ENCODE results near the gene RIC3. TPM values are rescaled to one million over a fixed set of nuclear protein-coding genes. Genes with fewer than 3 reads are reported as not detected.

RIC3 gene
- total RNA-seq, 1 experiment from 2014 or later = not detected

- TF ChIP-seq, protein P1, sequence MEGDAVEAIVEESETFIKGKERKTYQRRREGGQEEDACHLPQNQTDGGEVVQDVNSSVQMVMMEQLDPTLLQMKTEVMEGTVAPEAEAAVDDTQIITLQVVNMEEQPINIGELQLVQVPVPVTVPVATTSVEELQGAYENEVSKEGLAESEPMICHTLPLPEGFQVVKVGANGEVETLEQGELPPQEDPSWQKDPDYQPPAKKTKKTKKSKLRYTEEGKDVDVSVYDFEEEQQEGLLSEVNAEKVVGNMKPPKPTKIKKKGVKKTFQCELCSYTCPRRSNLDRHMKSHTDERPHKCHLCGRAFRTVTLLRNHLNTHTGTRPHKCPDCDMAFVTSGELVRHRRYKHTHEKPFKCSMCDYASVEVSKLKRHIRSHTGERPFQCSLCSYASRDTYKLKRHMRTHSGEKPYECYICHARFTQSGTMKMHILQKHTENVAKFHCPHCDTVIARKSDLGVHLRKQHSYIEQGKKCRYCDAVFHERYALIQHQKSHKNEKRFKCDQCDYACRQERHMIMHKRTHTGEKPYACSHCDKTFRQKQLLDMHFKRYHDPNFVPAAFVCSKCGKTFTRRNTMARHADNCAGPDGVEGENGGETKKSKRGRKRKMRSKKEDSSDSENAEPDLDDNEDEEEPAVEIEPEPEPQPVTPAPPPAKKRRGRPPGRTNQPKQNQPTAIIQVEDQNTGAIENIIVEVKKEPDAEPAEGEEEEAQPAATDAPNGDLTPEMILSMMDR (IDR thresholded peaks at IDR 0.05 in 2 of 3, conservative IDR thresholded peaks at IDR 0.05 in 1 of 3; ENCODE audit: borderline replicate concordance in 1 of 3, insufficient read depth in 1 of 3, low read depth in 2 of 3, low read length in 2 of 3) = no peak
- no peak for TF ChIP-seq REST (IDR thresholded peaks at IDR 0.05; ENCODE audit: low read depth)
- TF ChIP-seq EZH2 (IDR thresholded peaks at IDR 0.05) = no peak
- TF ChIP-seq JUND (IDR thresholded peaks at IDR 0.05) = no peak
Observed at GRCh38 chr11:8095806-8096522, 72.9 kb downstream of the RIC3 start (continued).

DNA sequence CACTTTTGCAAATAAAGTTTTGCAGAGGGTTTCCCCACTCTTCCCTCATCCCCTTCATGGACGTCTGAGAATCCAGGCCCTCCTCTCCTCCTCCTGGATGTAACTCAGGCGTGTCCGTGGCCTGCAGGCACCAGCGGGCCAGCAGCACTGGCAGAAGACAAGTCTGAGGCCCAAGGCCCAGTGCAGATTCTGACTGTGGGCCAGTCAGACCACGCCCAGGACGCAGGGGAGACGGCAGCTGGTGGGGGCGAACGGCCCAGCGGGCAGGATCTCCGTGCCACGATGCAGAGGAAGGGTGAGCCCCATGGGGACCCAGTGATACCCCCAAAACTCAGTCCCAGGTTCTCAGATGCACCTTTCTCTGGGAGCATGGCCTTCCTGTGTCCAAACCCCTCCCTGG, 73.5 kb downstream of the RIC3 start:
- Histone ChIP-seq H3K4me2 (ENCODE audit: low read length) (no peak overlapping the region), H3K79me2 (ENCODE audit: insufficient read depth, low read length) (no peaks in the 10 kb centered on the region), H3K9ac (ENCODE audit: low read length) (no peak overlapping the region), H3K27ac (ENCODE audit: low read depth, low read length) (no peak overlapping the region), H3K36me3 (ENCODE audit: control insufficient read depth in 1 of 2, insufficient read depth in 2 of 2, low read length in 2 of 2) (no peaks in the 10 kb centered on the region), H2AFZ (ENCODE audit: low read depth, low read length, poor library complexity, severe bottlenecking) (no peak overlapping the region), H4K20me1 (ENCODE audit: insufficient read depth) (no peaks in the 10 kb centered on the region), H3K27me3 (ENCODE audit: insufficient read depth, low read length) (no peaks in the 10 kb centered on the region), H3K9me3 (ENCODE audit: control insufficient read depth in 1 of 2, insufficient read depth in 1 of 2, low read depth in 1 of 2, low read length in 2 of 2) (no peaks in the 10 kb centered on the region), H3K9me2 (ENCODE audit: insufficient read depth) (no peaks in the 10 kb centered on the region), H3K4me1 (ENCODE audit: control insufficient read depth in 1 of 2, insufficient read depth in 2 of 2, low read length in 2 of 2) (peaks cover 0 to 10% of the 10 kb centered on the region in 2 experiments; a peak in 2 of 4 replicates), H3K4me3 (replicated peaks in 1 of 2; ENCODE audit: low read depth in 1 of 2, low read length in 2 of 2) (no peak overlapping the region)
- CTCF ChIA-PET = interaction anchor here (1.4 to 8.1 kb wide), 2 partner anchors 61 to 89 kb away, joined by 4 to 184 read pairs; no protein-coding TSS in a partner anchor
- DNase-seq (ENCODE audit: low read depth, low spot score) = no peak
- BruUV-seq (replicated peaks) = no TSS peak
- no peak for TF ChIP-seq SRF (IDR thresholded peaks at IDR 0.05; ENCODE audit: low read depth)
- no peak for TF ChIP-seq SIN3A (IDR thresholded peaks at IDR 0.05; ENCODE audit: low read depth)
- no peak for TF ChIP-seq ZFX (IDR thresholded peaks at IDR 0.05)
- TF ChIP-seq, protein P2, sequence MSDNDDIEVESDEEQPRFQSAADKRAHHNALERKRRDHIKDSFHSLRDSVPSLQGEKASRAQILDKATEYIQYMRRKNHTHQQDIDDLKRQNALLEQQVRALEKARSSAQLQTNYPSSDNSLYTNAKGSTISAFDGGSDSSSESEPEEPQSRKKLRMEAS (IDR thresholded peaks at IDR 0.05) = no peak
- no peak for TF ChIP-seq RAD21 (IDR thresholded peaks at IDR 0.05; ENCODE audit: low read depth)
- no peak for TF ChIP-seq POLR2A (IDR thresholded peaks at IDR 0.05; ENCODE audit: borderline replicate concordance, extremely low read depth, insufficient read depth, insufficient read length)
- TF ChIP-seq, protein P1 (IDR thresholded peaks at IDR 0.05 in 2 of 3, conservative IDR thresholded peaks at IDR 0.05 in 1 of 3; ENCODE audit: borderline replicate concordance in 1 of 3, insufficient read depth in 1 of 3, low read depth in 2 of 3, low read length in 2 of 3) = no peak
- TF ChIP-seq YY1 (IDR thresholded peaks at IDR 0.05; ENCODE audit: extremely low read depth, insufficient replicate concordance, low read depth, low read length) = no peak
- POLR2A ChIA-PET = no interaction called here
- RAD21 ChIA-PET (ENCODE audit: low non-redundant PET in 1 of 2, low total read pairs in 2 of 2, uncharacterized antibody in 2 of 2, unreplicated experiment in 2 of 2) = no interaction called here
- intact Hi-C loops (cut with micrococcal nuclease) = loop anchor here (10.0 kb wide), 3 partner anchors 201 to 1001 kb away; no protein-coding TSS in a partner anchor
- no peak for ATAC-seq
